Activated naive CD4-positive, alpha-beta T cell treated with anti-CD3 and anti-CD28 coated beads, Interleukin-2, amount 50 U/mL, for 16 hours (primary cell): ENCODE measurements around the gene MYO1E.
A peak's percentile ranks its signal among the peaks of the same experiment; 100 is the strongest.
"Not testable (repeated sequence)": the region's sequence is repeated elsewhere in the genome, so short reads cannot be mapped to it uniquely, and the experiment has no call there.

Source experiments
- DNase-seq: peaks from one replicate; pipeline ENCODE4 v3.0.0-alpha.2; 2020

MYO1E gene

DNA sequence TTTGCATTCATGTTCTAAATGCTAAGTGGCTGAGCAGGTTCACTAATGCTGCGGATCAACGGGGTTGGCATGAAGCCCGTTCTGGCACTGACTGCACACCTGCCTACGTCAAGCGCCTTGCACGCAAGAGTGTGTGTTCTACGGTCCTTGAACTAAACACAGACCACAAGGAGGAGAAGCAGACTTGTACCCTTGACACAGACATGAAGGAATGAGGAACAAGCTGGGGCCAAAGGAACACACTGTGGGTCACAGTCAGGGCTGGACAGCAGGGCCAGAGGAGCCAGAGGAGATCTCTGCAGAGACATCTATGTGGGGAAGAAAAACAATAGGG is 214.0 kb downstream of the MYO1E start:
- no peak for DNase-seq

DNA sequence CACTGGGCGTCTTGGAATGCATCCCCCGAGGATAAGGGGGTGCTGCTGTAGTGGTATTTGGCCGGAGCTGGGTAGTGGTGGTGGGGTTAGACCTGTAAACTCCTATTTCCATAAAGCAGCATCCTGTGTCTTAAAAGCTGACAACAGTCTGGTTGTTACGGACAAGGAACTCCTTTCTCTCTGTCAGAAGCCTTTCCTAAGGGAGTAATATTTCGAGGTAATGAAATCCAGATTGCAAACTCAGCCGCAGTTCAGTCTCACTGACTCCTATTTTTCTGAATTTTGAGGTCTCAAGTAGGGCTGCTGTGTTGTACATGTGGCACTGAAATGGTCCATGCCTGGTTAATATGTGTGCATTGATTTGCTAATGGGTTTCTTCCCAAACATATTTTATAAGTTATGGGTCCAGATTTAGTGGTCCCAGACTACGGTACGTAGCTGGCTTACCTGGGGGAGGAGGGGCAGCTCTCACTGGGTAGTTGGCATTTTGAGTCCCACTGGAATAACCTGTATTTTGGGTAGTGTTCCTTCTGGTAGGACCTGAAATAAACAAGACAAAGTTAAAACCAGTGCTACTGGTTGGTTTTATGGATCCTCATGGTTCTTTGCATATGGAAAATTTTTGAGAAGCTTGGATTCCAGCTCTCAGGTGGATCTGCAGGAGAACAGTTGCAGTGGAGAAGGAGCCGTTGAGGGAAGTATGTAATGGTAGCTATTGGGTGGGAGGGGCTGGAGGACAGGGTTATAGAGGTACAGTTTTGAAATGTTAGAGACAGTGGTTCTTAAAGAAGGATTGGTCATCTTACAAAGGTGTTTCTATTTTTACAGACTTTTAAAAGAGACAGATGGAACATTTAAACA is 214.6 kb downstream of the MYO1E start:
- DNase-seq = no peak

DNA sequence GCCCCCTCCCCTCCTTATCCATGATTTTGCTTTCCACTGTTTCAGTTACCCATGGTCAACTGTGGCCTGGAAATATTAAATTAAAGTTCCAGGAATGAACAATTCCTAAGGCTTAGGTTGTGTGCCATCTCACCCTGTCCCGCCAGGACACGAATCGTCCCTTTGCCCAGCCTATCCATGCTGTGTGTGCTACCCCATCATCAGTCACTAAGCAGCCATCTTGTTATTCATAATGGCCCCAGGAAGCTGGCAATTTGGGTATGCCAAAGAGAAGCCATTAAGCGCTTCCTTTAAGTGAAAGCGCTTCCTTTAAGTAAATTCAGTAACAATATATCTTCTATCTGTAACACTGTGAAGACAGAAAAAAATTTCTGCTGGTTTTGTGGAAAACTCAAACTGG is 215.3 kb downstream of the MYO1E start:
- no peak for DNase-seq

DNA sequence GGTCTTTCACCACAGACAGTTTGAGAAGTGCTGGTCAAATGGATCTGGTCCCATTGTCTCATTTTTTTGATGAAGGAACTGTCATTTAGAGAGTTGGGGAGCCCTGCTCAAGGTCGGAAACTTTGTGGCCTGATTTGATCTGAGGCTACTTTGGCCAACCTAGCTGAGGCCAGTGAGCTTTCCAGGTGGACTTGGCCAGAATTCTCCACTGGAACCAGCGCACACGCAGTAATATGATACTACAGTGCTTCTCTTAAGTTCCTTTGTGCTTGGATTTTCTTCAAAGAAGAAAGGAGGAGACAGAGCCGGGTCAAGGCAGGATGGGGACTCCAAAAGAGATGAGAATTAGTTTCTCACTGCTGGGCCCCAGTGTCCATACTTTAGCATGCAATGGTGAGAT is 217.2 kb downstream of the MYO1E start:
- no peak for DNase-seq

DNA sequence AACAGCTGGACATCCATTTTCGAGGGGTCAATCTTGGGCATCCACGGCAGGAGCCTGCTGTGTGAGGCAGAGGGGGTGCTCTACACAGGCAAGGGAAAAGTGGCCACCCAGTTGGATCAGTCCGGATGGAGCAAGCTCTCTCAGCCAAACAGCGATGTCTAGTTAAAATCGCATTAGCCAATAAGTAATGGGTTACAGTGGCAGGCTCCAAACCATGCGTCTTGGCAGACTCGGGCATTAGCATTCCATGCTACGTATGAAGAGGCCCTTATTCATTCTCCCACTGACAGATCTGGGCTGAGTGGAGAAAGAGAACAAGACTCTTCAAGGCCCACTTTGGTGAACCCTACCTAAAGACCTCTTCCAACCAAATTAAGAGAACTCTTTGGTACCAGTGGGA is 218.4 kb downstream of the MYO1E start:
- DNase-seq = no peak

DNA sequence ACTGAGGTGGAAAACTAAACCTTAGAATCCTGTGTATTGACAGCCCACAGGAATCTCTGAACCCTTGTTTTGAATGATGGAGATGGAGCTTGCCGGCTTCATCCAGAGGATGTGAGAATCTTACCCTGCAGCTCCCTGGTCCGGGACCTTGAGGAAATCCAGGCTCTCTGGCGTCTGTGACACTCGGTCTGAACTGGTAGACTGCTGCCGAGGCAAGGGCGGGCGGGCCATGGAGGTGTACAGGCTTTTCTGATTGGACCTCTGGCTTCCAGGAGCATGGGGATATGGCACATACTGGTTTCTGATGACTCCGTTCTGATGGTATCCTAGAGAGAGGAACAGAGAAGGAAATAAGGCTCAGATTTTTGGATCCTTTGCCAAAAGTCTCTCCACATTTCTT is 219.2 kb downstream of the MYO1E start:
- no peak for DNase-seq

DNA sequence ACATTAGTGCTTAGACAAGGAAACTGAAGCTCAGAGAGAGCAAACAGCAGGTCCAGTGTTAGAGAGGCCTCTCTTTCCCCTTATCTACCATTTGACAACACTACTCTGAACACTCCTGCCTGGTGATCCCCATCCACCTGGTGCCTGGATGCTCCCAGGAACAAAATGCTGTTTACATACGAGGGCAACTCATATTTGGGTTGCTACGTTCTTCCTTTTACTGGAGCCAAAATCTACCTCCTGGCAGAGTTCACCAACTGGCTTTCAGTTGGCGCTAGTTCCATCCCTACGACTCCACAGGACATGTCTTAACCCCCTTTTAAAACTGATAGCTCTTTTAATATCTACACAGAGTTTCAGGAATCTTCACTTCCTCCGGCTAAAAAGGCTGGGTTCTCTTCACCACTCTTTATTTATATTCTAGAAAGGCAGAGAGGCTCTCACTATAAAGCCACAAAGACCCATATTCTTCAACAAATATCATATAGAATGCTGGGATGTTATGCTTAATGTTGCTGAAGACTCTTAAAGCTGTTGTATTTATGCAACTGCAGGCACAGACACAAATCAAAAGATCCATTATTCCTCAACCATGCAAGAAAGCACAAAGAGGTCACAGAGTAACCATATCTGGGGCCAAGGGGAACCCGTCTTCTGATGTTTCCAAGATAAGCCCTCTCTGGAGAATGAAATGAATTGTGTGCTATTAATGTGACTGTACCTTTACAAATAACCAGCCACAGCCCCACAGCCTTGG is 219.8 kb downstream of the MYO1E start:
- no peak for DNase-seq

DNA sequence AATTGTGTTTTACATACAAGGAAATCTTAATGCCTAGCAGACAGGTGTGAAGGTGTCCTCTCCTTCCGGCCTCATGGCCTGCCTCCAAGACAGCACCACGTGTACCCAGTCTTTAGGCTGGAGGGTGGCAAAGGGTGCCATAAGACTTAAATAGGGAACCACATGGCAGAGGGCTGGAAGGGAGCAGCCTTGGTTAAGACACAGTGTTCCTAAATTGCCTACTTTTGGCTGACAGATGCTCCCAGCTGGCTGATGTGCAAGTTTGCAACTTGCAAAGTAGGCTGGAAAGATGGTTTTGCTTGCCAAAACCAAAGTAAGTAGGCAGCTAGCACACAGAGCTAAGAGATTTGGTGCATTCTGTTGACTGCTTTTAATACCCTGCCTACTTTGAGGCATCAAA is 222.5 kb downstream of the MYO1E start:
- DNase-seq = no peak

DNA sequence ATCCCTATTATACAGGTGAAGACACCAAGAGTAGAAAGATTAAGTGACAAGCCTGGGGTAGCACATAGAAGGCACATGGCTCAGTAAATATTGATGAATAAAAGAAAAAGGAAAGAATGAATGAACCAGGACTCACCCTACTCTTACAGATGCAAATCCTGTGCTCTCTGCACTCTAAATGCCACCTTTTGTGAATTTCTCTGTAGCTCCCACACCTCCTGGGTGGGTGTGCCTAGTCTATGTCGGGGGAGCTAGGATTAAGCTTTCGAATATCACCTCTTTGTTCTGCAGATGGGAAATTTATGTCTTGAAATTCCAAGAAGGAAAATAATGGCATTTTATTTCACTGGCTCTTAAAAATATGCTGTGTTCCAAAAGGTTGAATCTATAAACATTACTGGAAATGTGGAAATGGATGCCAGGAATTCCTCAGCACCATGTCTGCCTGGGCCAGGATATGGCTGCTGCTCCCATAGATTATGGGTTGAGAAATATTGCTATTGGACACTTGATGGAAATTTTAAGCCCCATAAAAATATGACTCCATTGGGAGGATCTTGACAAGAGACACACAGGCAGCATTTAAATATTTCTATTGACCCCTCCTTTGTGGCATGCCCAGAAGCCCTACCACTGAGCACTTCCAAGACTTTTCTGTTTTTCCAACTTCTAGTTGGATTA is 224.4 kb downstream of the MYO1E start:
- no peak for DNase-seq

DNA sequence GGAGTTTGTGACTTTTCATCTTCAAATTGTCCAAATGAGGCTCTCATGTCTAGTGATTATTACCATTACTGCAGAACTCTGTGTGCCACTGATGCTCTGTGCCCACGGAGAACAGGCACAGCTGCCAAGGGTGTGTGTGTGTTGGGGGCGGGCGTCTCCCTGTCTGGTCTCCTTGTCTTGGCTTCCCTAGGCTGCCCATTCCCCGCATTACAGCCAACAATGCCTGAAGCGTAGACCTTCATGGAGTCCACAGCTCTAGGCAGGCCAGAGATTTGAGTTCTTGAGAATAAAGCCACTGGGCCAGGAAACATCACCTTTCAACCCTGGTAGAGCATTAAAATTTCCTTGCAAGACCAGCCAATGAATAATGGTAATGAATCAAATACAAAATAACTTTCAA is 225.0 kb downstream of the MYO1E start:
- no peak for DNase-seq

DNA sequence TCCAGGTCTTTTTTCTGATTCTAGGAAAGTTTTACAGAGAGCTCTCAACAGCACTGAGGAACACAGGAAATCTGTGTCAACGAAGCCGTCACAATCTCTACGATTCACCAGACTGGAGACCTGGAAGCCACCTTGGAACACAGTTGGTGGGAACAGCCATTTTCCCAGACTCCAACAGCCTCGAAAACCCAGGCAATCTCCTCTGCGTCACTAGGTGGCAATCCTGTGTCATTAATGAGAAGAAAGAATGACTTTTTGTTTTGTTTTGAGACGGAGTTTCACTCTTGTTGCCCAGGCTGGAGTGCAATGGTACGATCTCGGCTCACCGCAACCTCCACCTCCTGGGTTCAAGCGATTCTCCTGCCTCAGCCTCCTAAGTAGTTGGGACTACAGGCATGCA is 228.1 kb downstream of the MYO1E start:
- DNase-seq = not testable (repeated sequence)

DNA sequence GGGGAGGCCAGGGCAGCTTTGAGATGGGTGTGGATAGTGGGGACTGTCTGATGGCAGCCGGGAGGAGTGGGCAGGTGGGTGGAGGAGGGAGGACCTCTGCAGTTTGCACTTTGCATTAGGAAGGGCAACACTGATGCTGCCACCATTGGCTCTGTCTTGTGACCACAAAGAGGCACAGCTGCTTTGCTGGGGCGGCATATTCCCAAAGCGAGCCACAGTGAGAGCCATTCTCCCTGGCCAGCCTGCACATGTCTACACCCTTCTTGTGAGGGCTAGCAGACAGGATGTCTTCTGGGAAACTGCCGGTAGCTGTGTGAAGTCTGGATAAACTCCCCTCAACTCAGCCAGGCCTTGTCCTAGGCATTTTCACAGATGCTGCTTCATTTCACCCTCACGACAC is 229.4 kb downstream of the MYO1E start:
- no peak for DNase-seq

DNA sequence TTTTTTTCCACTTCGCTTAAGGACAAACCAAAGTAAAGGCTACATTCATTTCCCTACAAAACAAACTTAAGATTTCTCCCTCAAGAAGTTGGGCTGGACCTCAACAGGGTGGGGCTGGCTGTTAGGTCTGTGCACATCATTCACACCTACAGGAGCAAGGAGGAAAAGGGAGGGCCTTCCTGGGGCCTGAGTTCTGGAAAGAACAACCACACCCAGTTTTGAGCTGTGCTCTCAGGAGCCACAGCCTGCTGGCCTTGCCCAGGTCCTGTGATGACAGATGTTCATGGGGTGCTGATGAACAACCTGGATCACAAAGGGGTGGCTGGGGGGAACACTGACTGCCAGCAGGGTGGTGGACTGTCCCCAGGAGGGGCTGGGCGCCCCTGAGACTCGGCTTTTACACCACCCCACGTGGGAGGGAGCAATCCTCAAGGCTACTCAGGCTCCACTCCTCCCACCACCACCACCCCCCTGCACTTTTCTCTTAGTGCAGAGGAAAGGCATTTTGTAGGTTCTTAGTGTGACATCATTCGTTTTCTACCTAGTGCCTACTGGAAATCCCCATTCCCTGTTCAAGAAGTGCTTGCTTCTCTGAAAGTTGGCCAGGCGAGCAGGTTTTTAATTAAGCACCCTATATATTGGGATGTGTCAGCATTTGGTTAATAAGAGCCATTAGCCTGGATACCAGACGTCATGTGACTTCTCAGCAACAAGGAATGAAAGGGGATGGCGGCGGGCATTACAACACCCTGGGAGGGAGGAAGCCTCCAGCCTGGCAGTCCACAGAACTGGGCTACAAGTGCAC is 232.0 kb downstream of the MYO1E start:
- DNase-seq = no peak

DNA sequence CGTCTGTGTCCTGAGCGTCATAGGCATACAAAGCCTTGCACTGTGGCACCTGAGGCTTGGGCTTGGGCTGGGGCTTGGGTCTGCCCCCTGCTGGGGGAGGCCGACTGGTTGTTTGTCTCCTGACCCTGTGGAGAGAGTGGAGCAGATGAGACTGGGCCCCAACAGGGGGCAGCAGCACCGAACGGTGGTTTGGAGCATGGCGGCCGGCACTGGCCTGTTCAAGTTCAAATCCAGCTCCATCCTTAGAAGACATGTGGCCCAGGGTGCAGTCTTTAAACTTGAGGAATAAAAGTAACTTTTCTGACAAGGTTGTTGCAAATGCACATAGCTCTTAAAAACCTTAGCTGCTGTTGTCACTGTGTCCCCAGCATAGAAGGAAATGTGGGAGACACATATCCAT is 234.4 kb downstream of the MYO1E start:
- peak; percentile 50 for DNase-seq

DNA sequence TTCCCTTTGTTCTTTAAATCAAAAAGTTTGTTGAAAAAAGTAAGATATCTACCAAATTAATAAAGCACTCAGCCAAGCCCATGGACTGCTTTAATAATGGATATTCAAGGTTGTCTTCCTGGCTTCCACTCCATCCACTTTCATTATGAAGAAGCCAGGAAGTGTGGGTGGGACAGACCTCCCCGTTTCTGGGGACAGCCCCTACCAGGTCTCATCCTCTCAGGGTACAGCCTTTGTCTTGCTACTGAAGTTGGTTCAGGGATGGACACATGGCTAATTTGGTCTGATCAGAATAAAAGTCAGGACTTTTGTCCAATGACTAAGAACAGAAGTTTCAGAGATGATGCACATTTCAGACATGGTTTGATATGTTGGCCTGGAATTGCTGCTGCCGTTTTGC is 235.1 kb downstream of the MYO1E start:
- no peak for DNase-seq

DNA sequence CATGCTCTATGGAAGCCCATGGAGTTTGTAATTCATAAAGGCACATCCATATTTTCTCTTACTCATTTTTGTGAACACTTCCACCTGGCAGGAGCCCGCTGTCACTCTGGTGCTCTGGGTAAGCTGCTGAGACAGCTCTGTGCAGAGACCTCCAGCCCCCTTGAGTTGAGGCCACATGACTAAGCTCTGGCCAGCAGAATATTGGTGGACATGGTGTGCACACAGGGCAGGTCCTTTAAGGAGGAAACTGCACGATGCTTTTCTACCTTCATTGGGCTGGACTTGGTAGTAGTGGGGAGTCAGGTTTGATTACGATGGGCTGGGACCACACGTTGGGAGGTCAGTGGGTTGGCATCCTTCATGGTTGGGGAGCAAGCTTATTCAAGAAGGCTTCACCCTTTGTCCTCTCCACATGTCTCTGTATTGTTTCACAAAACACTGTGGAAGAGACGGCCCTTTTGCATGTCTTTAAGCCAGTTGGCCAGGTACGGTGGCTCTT is 238.7 kb downstream of the MYO1E start:
- no peak for DNase-seq

DNA sequence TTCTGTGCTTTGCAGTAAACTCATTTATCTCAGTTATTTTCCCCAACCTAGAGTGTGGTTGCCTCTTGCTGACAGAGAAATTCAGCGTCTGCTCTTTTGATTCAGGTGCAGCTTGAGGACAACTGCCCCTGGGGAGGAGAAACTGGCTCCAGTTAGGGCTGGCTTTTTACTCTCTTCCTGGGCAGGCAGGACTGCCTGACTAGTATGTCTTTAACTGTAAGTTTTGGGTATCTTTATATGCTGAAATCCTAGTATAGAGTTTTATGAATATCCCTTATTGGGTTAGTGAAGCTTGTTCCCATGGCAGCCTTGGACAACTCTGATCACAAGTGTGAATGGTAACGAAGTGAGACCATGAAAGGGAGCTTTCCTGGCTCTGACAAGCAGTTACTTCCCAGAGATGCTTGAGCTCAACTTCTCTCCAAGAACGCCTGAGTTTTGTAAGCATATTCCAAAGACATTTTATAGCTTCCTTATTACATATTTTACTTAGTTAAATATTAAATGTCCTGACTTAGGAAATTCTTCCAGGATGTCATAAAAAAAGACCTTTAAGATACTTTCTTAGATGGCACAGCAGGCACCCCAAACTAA is 240.6 kb downstream of the MYO1E start:
- no peak for DNase-seq

DNA sequence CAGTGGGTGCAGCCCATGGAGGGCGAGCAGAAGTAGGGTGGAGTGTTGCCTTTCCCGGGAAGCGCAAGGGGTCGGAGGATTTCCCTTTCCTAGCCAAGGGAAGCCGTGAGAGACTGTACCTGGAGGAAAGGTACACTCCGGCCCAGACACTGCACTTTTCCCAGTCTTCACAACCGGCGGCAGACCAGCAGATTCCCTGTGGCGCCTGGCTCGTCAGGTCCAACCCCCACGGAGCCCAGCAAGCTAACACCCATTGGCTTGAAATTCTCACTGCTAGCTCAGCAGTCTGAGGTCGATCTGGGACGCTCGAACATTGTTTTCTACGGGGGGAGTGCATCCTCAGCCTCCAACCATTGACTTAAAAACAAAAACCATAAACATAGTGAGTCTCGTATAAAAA is 241.2 kb downstream of the MYO1E start:
- DNase-seq = no peak

DNA sequence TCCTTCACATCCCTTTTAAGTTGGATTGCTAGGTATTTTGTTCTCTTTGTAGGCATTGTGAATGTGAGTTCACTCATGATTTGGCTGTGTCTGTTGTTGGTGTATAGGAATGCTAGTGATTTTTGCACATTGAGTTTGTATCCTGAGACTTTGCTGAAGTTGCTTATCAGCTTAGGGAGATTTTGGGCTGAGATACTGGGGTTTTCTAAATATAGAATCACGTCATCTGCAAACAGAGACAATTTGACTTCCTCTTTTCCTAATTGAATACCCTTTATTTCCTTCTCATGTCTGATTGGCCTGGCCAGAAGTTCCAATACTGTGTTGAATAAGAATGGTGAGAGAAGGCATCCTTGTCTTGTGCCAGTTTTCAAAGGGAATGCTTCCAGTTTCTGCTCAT is 245.4 kb downstream of the MYO1E start:
- not testable (repeated sequence) for DNase-seq

DNA sequence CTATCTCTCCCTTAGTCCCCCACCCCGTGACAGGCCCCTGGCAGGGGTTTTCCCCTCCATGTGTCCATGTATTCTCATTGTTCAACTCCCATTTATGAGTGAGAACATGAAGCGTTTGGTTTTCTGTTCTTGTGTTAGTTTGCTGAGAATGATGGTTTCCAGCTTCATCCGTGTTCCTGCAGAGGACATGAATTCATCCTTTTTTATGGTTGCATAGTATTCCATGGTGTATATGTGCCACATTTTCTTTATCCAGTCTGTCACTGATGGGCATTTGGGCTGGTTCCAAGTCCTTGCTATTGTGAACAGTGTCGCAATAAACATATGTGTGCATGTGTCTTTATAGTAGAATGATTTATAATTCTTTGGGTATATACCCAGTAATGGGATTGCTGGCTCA is 247.0 kb downstream of the MYO1E start:
- DNase-seq = not testable (repeated sequence)

DNA sequence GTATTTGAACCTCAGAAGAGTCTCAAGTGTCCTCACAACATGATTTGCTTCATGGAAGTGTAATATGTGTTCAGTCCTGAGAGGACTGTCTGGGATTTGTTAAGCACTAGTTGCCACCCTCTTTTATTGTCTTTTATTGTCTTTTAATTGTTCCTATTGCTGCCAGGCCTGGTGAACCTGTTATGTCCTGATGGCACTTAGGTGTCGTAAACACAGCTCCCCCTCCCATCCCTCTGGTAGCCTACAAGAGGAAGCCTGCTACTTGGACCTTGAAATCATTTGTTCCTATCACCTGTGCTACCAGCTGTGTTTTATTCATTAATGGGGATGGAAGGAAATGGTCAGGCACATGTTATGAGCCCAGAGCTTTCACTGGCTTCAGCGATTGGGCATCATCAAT is 248.4 kb downstream of the MYO1E start:
- DNase-seq = no peak

DNA sequence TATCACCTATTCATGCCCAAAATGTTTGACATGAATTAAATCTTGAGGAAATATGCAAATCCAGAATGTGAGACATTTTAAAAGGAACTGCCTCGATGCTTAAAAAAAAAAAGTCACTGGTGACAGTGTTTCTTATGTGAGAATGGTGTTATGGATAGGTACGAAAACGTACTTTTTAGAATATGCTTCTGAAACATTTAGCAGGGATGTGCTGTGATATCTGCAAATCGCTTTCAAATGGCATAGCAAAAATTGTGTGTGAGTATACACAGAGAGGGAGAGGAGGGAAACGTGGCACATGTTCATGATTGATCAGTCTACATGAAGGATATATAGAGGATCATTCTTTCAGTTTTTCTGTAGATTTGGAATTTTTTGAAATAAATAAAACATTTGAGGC is 251.7 kb downstream of the MYO1E start:
- no peak for DNase-seq

DNA sequence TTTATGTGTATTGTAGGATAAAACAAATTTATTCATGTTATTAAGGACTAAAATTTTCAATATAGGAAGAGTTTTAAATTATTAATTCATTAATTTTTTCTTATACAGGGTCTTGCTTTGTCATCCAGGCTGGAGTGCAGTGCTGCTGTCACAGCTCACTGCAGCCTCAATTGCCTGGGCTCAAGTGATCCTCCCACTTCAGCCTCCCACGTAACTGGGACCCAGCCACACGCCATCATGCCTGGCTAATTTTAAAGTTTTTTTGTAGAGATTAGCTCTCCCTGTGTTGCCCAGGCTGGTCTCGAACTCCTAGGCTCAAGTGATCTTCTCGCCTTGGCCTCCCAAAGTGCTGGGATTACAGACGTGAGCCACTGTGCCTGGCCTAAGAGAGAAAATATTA is 253.0 kb downstream of the MYO1E start:
- no peak for DNase-seq
